H9 (cell line): Measurements from ENCODE around the gene EHD4. TPM values are rescaled to one million over a fixed set of nuclear protein-coding genes. Genes with fewer than 3 reads are reported as not detected.

Experiments
- DNase-seq: peaks from one replicate; pipeline ENCODE4 v3.0.0-alpha.2; 2017
- H2AFZ ChIP-seq: one replicate; pipeline ENCODE4 v1.6.1; 2013; ENCODE audit warnings: mild to moderate bottlenecking, low read length, control low read depth, moderate library complexity
- H2AK5ac ChIP-seq: 2 replicates; pipeline ENCODE4 v1.6.1; 2013; ENCODE audit warnings: low read length, control low read depth, mixed read lengths; ENCODE audit not compliant: insufficient read length
- H2BK120ac ChIP-seq: one replicate; pipeline ENCODE4 v1.6.1; 2013; ENCODE audit warnings: low read depth, mild to moderate bottlenecking, low read length, control low read depth, inconsistent platforms; ENCODE audit not compliant: poor library complexity, severe bottlenecking
- H2BK12ac ChIP-seq: 2 replicates; pipeline ENCODE4 v1.6.1; 2013; ENCODE audit warnings: low read length, control low read depth, mixed read lengths, low read depth; ENCODE audit not compliant: insufficient read length
- H2BK15ac ChIP-seq: 2 replicates; pipeline ENCODE4 v1.6.1; 2013; ENCODE audit warnings: low read depth, low read length, control low read depth
- H2BK20ac ChIP-seq: one replicate; pipeline ENCODE4 v1.6.1; 2013; ENCODE audit warnings: low read depth, mild to moderate bottlenecking, low read length, control low read depth, inconsistent platforms; ENCODE audit not compliant: poor library complexity, severe bottlenecking
- H2BK5ac ChIP-seq: 2 replicates; pipeline ENCODE4 v1.6.1; 2013; ENCODE audit warnings: low read length, control low read depth, mixed read lengths; ENCODE audit not compliant: insufficient read length
- H3K14ac ChIP-seq: 2 replicates; pipeline ENCODE4 v1.6.1; 2013; ENCODE audit warnings: low read length, control low read depth; ENCODE audit not compliant: insufficient read depth
- H3K18ac ChIP-seq: 2 replicates; pipeline ENCODE4 v1.6.1; 2013; ENCODE audit warnings: low read depth, mild to moderate bottlenecking, mixed read lengths, low read length, control low read depth; ENCODE audit not compliant: insufficient read length
- H3K23ac ChIP-seq: 2 replicates; pipeline ENCODE4 v1.6.1; 2013; ENCODE audit warnings: low read length, control low read depth, mixed read lengths, low read depth; ENCODE audit not compliant: insufficient read length
- H3K23me2 ChIP-seq: 2 replicates; pipeline ENCODE4 v1.6.1; 2013; ENCODE audit warnings: low read depth, mild to moderate bottlenecking, mixed read lengths, low read length, control low read depth; ENCODE audit not compliant: insufficient read length, poor library complexity, severe bottlenecking
- H3K27ac ChIP-seq: 2 replicates; pipeline ENCODE4 v1.5.1; 2013; ENCODE audit warnings: low read length, control low read depth, mixed read lengths, low read depth; ENCODE audit not compliant: insufficient read length
- H3K27me3 ChIP-seq: 2 replicates; pipeline ENCODE4 v1.6.1; 2013; ENCODE audit warnings: low read length, control low read depth, inconsistent platforms; ENCODE audit not compliant: insufficient read depth
- H3K4ac ChIP-seq: 2 replicates; pipeline ENCODE4 v1.6.1; 2013; ENCODE audit warnings: low read depth, mild to moderate bottlenecking, control low read depth, inconsistent platforms, low read length, moderate library complexity
- H3K4me1 ChIP-seq: 2 replicates; pipeline ENCODE4 v1.6.1; 2013; ENCODE audit warnings: low read length, control low read depth, inconsistent platforms; ENCODE audit not compliant: insufficient read depth
- H3K4me2 ChIP-seq: 2 replicates; pipeline ENCODE4 v1.6.1; 2013; ENCODE audit warnings: low read length, control low read depth, mixed read lengths; ENCODE audit not compliant: insufficient read length, insufficient read depth
- H3K56ac ChIP-seq: 2 replicates; pipeline ENCODE4 v1.6.1; 2013; ENCODE audit warnings: low read depth, mild to moderate bottlenecking, mixed read lengths, low read length, control low read depth; ENCODE audit not compliant: insufficient read length
- H3K79me1 ChIP-seq: 2 replicates; pipeline ENCODE4 v1.6.1; 2013; ENCODE audit warnings: low read depth, mild to moderate bottlenecking, moderate library complexity, low read length, control low read depth, inconsistent platforms; ENCODE audit not compliant: insufficient read depth, poor library complexity, severe bottlenecking
- H3K79me2 ChIP-seq: 2 replicates; pipeline ENCODE4 v1.6.1; 2013; ENCODE audit warnings: low read length, control low read depth, inconsistent platforms; ENCODE audit not compliant: insufficient read depth
- H3K9ac ChIP-seq: 2 replicates; pipeline ENCODE4 v1.6.1; 2013; ENCODE audit warnings: low read length, control low read depth, mixed read lengths; ENCODE audit not compliant: insufficient read length; ENCODE audit errors: extremely low read depth
- H3K9me3 ChIP-seq: one replicate; pipeline ENCODE4 v1.6.1; 2013; ENCODE audit warnings: low read depth, low read length, inconsistent platforms; ENCODE audit not compliant: control insufficient read depth
- H3T11ph ChIP-seq: one replicate; pipeline ENCODE4 v1.6.1; 2013; ENCODE audit warnings: mild to moderate bottlenecking, low read length, control low read depth, inconsistent platforms
- H4K20me1 ChIP-seq: one replicate; pipeline ENCODE4 v1.6.1; 2013; ENCODE audit not compliant: control insufficient read depth, insufficient read length, insufficient read depth
- H4K5ac ChIP-seq: 2 replicates; pipeline ENCODE4 v1.6.1; 2013; ENCODE audit warnings: low read depth, mild to moderate bottlenecking, mixed read lengths, low read length, control low read depth; ENCODE audit not compliant: insufficient read length
- H4K8ac ChIP-seq: replicated peaks from 2 replicates; pipeline ENCODE4 v1.6.1; 2013; ENCODE audit warnings: low read length, control low read depth, mixed read lengths, low read depth; ENCODE audit not compliant: insufficient read length
- H4K91ac ChIP-seq: 2 replicates; pipeline ENCODE4 v1.6.1; 2013; ENCODE audit warnings: low read depth, mild to moderate bottlenecking, moderate library complexity, mixed read lengths, low read length, control low read depth; ENCODE audit not compliant: insufficient read length
- H3K27ac Mint-ChIP-seq, 3 experiments: 2 replicates in 2 of 3; 3 replicates in 1 of 3; pipeline ENCODE4 v1.8.0; 2020 to 2021; ENCODE audit warnings: mixed read lengths in 3 of 3, mild to moderate bottlenecking in 1 of 3, moderate library complexity in 1 of 3
- H3K27me3 Mint-ChIP-seq: 2 replicates; pipeline ENCODE4 v1.8.0; 2021; ENCODE audit warnings: low read depth, mild to moderate bottlenecking, moderate library complexity, mixed read lengths
- H3K36me3 Mint-ChIP-seq, 3 experiments: 2 replicates in 2 of 3; 3 replicates in 1 of 3; pipeline ENCODE4 v1.8.0; 2020 to 2021; ENCODE audit warnings: low read depth in 3 of 3, mixed read lengths in 3 of 3; ENCODE audit not compliant: insufficient read depth in 1 of 3
- H3K4me1 Mint-ChIP-seq, 2 experiments: 2 replicates each; pipeline ENCODE4 v1.8.0; 2020; ENCODE audit warnings: mixed read lengths in 2 of 2
- H3K4me3 Mint-ChIP-seq, 2 experiments: 2 replicates in 1 of 2; 3 replicates in 1 of 2; pipeline ENCODE4 v1.8.0; 2020 to 2021; ENCODE audit warnings: mild to moderate bottlenecking in 2 of 2, mixed read lengths in 2 of 2, moderate library complexity in 1 of 2
- H3K9me3 Mint-ChIP-seq, 2 experiments: 2 replicates in 1 of 2; 3 replicates in 1 of 2; pipeline ENCODE4 v1.8.0; 2020; ENCODE audit warnings: mild to moderate bottlenecking in 2 of 2, mixed read lengths in 2 of 2, moderate library complexity in 1 of 2
- total RNA-seq: library from RNA; stranded (reverse); gene quantifications from 2 replicates; pipeline ENCODE4 v1.2.1, GENCODE V29; 2021
- TF ChIP-seq, protein P1 (sequence below): fragments of 200-600 bp; sonication (generic); conservative IDR thresholded peaks from 3 replicates; pipeline ENCODE4 v1.8.0; 2021; ENCODE audit warnings: antibody characterized with exemption, mild to moderate bottlenecking

The EHD4 gene
- total RNA-seq, 1 experiment from 2014 or later, result 22.9 TPM

DNA sequence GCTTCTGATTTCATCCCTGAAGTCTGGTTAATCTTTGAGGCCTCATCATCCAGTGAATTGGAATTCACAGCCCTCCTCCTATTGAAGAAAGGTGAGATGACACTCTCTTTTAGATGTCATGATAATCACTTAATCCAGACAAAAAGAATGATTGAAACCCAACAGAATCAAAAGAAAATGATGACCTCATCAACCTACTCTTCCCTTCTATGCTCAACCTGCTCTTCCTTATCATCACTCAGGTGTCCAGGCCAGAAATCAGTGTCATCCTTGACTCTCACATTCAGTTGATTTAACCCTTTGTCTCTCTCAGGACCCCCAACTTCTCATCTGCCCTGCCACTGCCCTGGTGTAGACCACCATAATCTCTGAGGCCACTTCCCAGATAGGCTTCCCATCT is 36.7 kb upstream of the EHD4 start:
- Histone ChIP-seq H2BK20ac (no peak overlapping the region), H3K27me3 (no peaks in the 10 kb centered on the region), H3K79me2 (no peaks in the 10 kb centered on the region; the same call in 1 of the 2 replicates), H3K14ac (no peak overlapping the region), H3K56ac (no peak overlapping the region), H3T11ph (no peak overlapping the region), H3K4me1 (no peaks in the 10 kb centered on the region), H3K79me1 (no peaks in the 10 kb centered on the region), H3K18ac (no peak overlapping the region), H2BK120ac (no peak overlapping the region), H4K8ac (no peak overlapping the region), H4K20me1 (no peaks in the 10 kb centered on the region), H4K91ac (no peak overlapping the region), H3K9ac (no peak overlapping the region), H3K4ac (no peak overlapping the region), H4K5ac (no peak overlapping the region), H2BK5ac (no peak overlapping the region), H2BK15ac (no peak overlapping the region), H3K9me3 (no peaks in the 10 kb centered on the region), H2AK5ac (no peak overlapping the region), H2BK12ac (no peak overlapping the region), H3K27ac (no peak overlapping the region), H3K23me2 (no peaks in the 10 kb centered on the region), H3K4me2 (no peak overlapping the region), H2AFZ (no peak overlapping the region), H3K23ac (no peak overlapping the region)
- no peak for DNase-seq
- Mint-ChIP-seq H3K4me3 (no peak overlapping the region), H3K9me3 (no peaks in the 10 kb centered on the region; a peak in 2 of 5 replicates), H3K36me3 (no peaks in the 10 kb centered on the region), H3K4me1 (no peaks in the 10 kb centered on the region; a peak in 4 of 4 replicates), H3K27ac (no peak overlapping the region), H3K27me3 (peaks cover 16% of the 10 kb centered on the region)
- TF ChIP-seq, protein P1, sequence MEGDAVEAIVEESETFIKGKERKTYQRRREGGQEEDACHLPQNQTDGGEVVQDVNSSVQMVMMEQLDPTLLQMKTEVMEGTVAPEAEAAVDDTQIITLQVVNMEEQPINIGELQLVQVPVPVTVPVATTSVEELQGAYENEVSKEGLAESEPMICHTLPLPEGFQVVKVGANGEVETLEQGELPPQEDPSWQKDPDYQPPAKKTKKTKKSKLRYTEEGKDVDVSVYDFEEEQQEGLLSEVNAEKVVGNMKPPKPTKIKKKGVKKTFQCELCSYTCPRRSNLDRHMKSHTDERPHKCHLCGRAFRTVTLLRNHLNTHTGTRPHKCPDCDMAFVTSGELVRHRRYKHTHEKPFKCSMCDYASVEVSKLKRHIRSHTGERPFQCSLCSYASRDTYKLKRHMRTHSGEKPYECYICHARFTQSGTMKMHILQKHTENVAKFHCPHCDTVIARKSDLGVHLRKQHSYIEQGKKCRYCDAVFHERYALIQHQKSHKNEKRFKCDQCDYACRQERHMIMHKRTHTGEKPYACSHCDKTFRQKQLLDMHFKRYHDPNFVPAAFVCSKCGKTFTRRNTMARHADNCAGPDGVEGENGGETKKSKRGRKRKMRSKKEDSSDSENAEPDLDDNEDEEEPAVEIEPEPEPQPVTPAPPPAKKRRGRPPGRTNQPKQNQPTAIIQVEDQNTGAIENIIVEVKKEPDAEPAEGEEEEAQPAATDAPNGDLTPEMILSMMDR, result no peak
